Neural progenitor cell (in vitro differentiated cells): ENCODE measurements around the gene RNF217. TPM values are rescaled to one million over a fixed set of nuclear protein-coding genes. Genes with fewer than 3 reads are reported as not detected.

Source experiments
- DNase-seq: peaks from one replicate; pipeline ENCODE4 v3.0.0-alpha.2; 2016; ENCODE audit warnings: low spot score
- H2AFZ ChIP-seq: fragments of 200-600 bp; sonication (generic); replicated peaks from 2 replicates; pipeline ENCODE4 v1.6.1; 2016; ENCODE audit warnings: antibody characterized with exemption
- H3F3A ChIP-seq: fragments of 200-600 bp; sonication (generic); 2 replicates; pipeline ENCODE4 v1.6.1; 2016; ENCODE audit warnings: antibody characterized with exemption, low read depth
- H3K27ac ChIP-seq: fragments of 200-600 bp; sonication (generic); 2 replicates; pipeline ENCODE4 v1.5.1; 2016; ENCODE audit warnings: mild to moderate bottlenecking
- H3K27me3 ChIP-seq: fragments of 200-600 bp; sonication (generic); 2 replicates; pipeline ENCODE4 v1.6.1; 2016; ENCODE audit warnings: mild to moderate bottlenecking, moderate library complexity
- H3K36me3 ChIP-seq: fragments of 200-600 bp; sonication (generic); 2 replicates; pipeline ENCODE4 v1.5.1; 2016
- H3K4me1 ChIP-seq: fragments of 200-600 bp; sonication (generic); 2 replicates; pipeline ENCODE4 v1.6.1; 2016; ENCODE audit warnings: mixed run types
- H3K4me2 ChIP-seq: fragments of 200-600 bp; sonication (generic); 2 replicates; pipeline ENCODE4 v1.6.1; 2016
- H3K4me3 ChIP-seq: fragments of 200-600 bp; sonication (generic); 2 replicates; pipeline ENCODE4 v1.5.1; 2016
- H3K79me2 ChIP-seq: fragments of 200-600 bp; sonication (generic); 2 replicates; pipeline ENCODE4 v1.6.1; 2016; ENCODE audit warnings: low read depth
- H3K9ac ChIP-seq: fragments of 200-600 bp; sonication (generic); 2 replicates; pipeline ENCODE4 v1.6.1; 2016
- H3K9me3 ChIP-seq: fragments of 200-600 bp; sonication (generic); 2 replicates; pipeline ENCODE4 v1.5.1; 2016; ENCODE audit warnings: low read depth
- H4K20me1 ChIP-seq: fragments of 200-600 bp; sonication (generic); 2 replicates; pipeline ENCODE4 v1.6.1; 2016; ENCODE audit warnings: low read depth
- H3K27ac Mint-ChIP-seq: 3 replicates; pipeline ENCODE4 v1.8.0; 2021; ENCODE audit warnings: mixed read lengths
- H3K27me3 Mint-ChIP-seq: 2 replicates; pipeline ENCODE4 v1.8.0; 2022; ENCODE audit warnings: low read depth, mild to moderate bottlenecking, inconsistent platforms, moderate library complexity, mixed read lengths; ENCODE audit not compliant: insufficient read depth
- H3K36me3 Mint-ChIP-seq: 3 replicates; pipeline ENCODE4 v1.8.0; 2021; ENCODE audit warnings: mixed read lengths
- H3K4me1 Mint-ChIP-seq: 3 replicates; pipeline ENCODE4 v1.8.0; 2021; ENCODE audit warnings: mixed read lengths
- H3K4me3 Mint-ChIP-seq: 3 replicates; pipeline ENCODE4 v1.8.0; 2021; ENCODE audit warnings: mild to moderate bottlenecking, moderate library complexity, mixed read lengths
- H3K9me3 Mint-ChIP-seq: 3 replicates; pipeline ENCODE4 v1.8.0; 2020; ENCODE audit warnings: mixed read lengths
- CTCF ChIP-seq: fragments of 200-600 bp; sonication (generic); IDR thresholded peaks from 2 replicates; pipeline ENCODE4 v1.5.1; 2017; ENCODE audit warnings: antibody characterized with exemption, mild to moderate bottlenecking
- EZH2 ChIP-seq: fragments of 200-600 bp; sonication (generic); IDR thresholded peaks from 2 replicates; pipeline ENCODE4 v1.6.1; 2017; ENCODE audit warnings: antibody characterized with exemption, mild to moderate bottlenecking, moderate library complexity
- EZH2phosphoT487 ChIP-seq: fragments of 200-600 bp; sonication (generic); IDR thresholded peaks from 2 replicates; pipeline ENCODE4 v1.6.1; 2017; ENCODE audit warnings: antibody characterized with exemption
- total RNA-seq: library from RNA; depleted of rRNA; stranded (reverse); fragments of >200 nt; gene quantifications from 2 replicates; pipeline ENCODE4 v1.2.3, GENCODE V29; 2015; ENCODE audit warnings: low replicate concordance

The RNF217 gene
- total RNA-seq, 1 donor from 2014 or later, result 24.1 TPM

GRCh38 chr6:125088963-125089362 is 126.7 kb downstream of the RNF217 start:
- H3K4me2 ChIP-seq, result no peak overlapping the region
- no peaks in the 10 kb centered on the region for H3K9me3 ChIP-seq
- H3K4me1 ChIP-seq, result no peaks in the 10 kb centered on the region
- H3K4me1 Mint-ChIP-seq, result peaks cover 3% of the 10 kb centered on the region
- no peaks in the 10 kb centered on the region for H3K27me3 Mint-ChIP-seq
- no peaks in the 10 kb centered on the region for H4K20me1 ChIP-seq
- peaks cover 3% of the 10 kb centered on the region for H3K36me3 Mint-ChIP-seq
- H3K4me3 ChIP-seq, result no peak overlapping the region
- no peaks in the 10 kb centered on the region for H3K9me3 Mint-ChIP-seq
- no peak for TF ChIP-seq CTCF
- TF ChIP-seq EZH2phosphoT487, result no peak
- TF ChIP-seq EZH2, result no peak
- no peaks in the 10 kb centered on the region for H3K79me2 ChIP-seq
- no peak overlapping the region for H3K9ac ChIP-seq
- no peaks in the 10 kb centered on the region for H3F3A ChIP-seq
- H3K27ac ChIP-seq, result no peak overlapping the region
- H3K27ac Mint-ChIP-seq, result no peak overlapping the region
- no peaks in the 10 kb centered on the region for H3K36me3 ChIP-seq
- no peaks in the 10 kb centered on the region for H3K27me3 ChIP-seq
- DNase-seq, result no peak
- no peak overlapping the region for H2AFZ ChIP-seq
- H3K4me3 Mint-ChIP-seq, result no peak overlapping the region

- Histone ChIP-seq H2AFZ (no peak overlapping the region), H3K4me1 (peaks cover 27% of the 10 kb centered on the region), H3K27me3 (no peaks in the 10 kb centered on the region), H3K9me3 (no peaks in the 10 kb centered on the region), H3K9ac (no peak overlapping the region), H3F3A (peaks cover 5% of the 10 kb centered on the region), H3K4me3 (no peak overlapping the region), H3K27ac (no peak overlapping the region), H3K36me3 (no peaks in the 10 kb centered on the region), H3K4me2 (no peak overlapping the region), H3K79me2 (no peaks in the 10 kb centered on the region), H4K20me1 (no peaks in the 10 kb centered on the region)
- DNase-seq, result no peak
- H3K4me3 Mint-ChIP-seq, result no peak overlapping the region
- peaks cover 3% of the 10 kb centered on the region for H3K36me3 Mint-ChIP-seq
- no peak overlapping the region for H3K27ac Mint-ChIP-seq
- no peaks in the 10 kb centered on the region for H3K9me3 Mint-ChIP-seq
- H3K4me1 Mint-ChIP-seq, result peaks cover 20% of the 10 kb centered on the region
- TF ChIP-seq CTCF (no peak), EZH2 (no peak), EZH2phosphoT487 (no peak)
- H3K27me3 Mint-ChIP-seq, result peaks cover 2% of the 10 kb centered on the region
Observed at GRCh38 chr6:125094563-125094962, 132.3 kb downstream of the RNF217 start.

DNA sequence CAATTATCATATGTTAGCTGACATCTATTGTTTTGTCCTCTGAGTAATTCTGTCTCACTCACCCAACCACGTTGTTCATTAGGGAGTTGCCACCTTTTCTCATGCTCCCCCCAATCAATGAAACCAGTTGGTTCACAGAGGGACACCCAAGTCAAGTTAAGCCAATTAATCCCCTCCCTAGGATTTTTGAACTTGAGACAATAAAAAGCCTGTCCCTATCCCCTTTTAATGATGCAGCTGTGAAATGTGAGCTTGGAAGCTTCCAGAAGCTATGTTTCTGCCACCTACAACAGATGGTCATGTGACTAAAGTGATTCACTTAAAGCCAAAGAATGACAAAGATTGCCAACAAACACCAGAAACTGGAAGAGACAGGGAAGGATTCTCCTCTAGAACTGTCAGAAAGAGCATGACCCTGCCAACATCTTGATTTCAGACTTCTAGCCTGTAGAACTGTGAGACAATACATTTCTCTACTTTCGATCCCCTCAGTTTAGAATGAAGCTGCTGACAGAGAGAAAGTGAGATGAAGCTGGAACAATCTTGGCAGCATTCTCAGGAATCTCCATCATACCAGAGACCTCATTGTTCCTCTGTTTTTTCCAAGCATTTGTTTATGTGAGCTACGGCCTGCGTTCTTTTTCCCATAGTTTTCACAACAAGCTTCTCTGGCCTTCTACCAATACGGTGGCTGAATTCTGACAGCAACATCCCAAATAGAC is 133.5 kb downstream of the RNF217 start:
- Histone ChIP-seq H3K27ac (no peak overlapping the region), H3K4me2 (no peak overlapping the region), H3K27me3 (no peaks in the 10 kb centered on the region)

More for the DNA sequence above, 133.5 kb downstream of the RNF217 start:
- Histone ChIP-seq H3K36me3 (no peaks in the 10 kb centered on the region), H2AFZ (no peak overlapping the region), H3K4me3 (no peak overlapping the region), H4K20me1 (no peaks in the 10 kb centered on the region), H3K9ac (no peak overlapping the region), H3K9me3 (no peaks in the 10 kb centered on the region), H3K4me1 (peaks cover 32% of the 10 kb centered on the region), H3F3A (peaks cover 13% of the 10 kb centered on the region), H3K79me2 (no peaks in the 10 kb centered on the region)
- TF ChIP-seq EZH2 (no peak), CTCF (no peak)
- H3K9me3 Mint-ChIP-seq, result no peaks in the 10 kb centered on the region
- peaks cover 2% of the 10 kb centered on the region for H3K27me3 Mint-ChIP-seq
- H3K27ac Mint-ChIP-seq, result no peak overlapping the region
- DNase-seq, result no peak
- H3K4me1 Mint-ChIP-seq, result peaks cover 28% of the 10 kb centered on the region
- H3K4me3 Mint-ChIP-seq, result no peak overlapping the region
- peaks cover 3% of the 10 kb centered on the region for H3K36me3 Mint-ChIP-seq
